A549 (cell line): ENCODE measurements around the gene PLD5.

Source experiments
- EP300 ChIP-seq, 2 experiments: fragments of >200 bp; sonication (Bioruptor Twin); formaldehyde crosslinking; IDR thresholded peaks; 2 replicates in 1 of 2; 3 replicates in 1 of 2; pipeline ENCODE4 v1.6.1; 2016 to 2017
- JUN ChIP-seq, 2 experiments: fragments of >200 bp; sonication (Bioruptor Twin); formaldehyde crosslinking; IDR thresholded peaks; 2 replicates in 1 of 2; 3 replicates in 1 of 2; pipeline ENCODE4 v1.6.1; 2016 to 2017
- MAFK ChIP-seq: fragments of 450-650 bp; IDR thresholded peaks from 2 replicates; pipeline ENCODE4 v1.6.1; 2014; ENCODE audit not compliant: partially characterized antibody
- NFE2L2 ChIP-seq: fragments of 150-350 bp; conservative IDR thresholded peaks from 2 replicates; pipeline ENCODE4 v1.6.1; 2014; ENCODE audit warnings: low read length
- POLR2A ChIP-seq: IDR thresholded peaks from 2 replicates; pipeline ENCODE4 v1.6.1; 2012; ENCODE audit warnings: mild to moderate bottlenecking, low read length
- RCOR1 ChIP-seq: fragments of 150-350 bp; IDR thresholded peaks from 2 replicates; pipeline ENCODE4 v1.6.1; 2014; ENCODE audit warnings: antibody characterized with exemption, low read length, low read depth
- RFX5 ChIP-seq: fragments of 450-650 bp; IDR thresholded peaks from 2 replicates; pipeline ENCODE4 v1.7.1; 2014; ENCODE audit warnings: antibody characterized with exemption, mild to moderate bottlenecking, moderate library complexity
- TF ChIP-seq, protein P1 (sequence below): fragments of >200 bp; sonication (Bioruptor Twin); formaldehyde crosslinking; IDR thresholded peaks from 3 replicates; pipeline ENCODE4 v1.5.1; 2016
- TF ChIP-seq, protein P2 (sequence below): fragments of 200-600 bp; sonication (generic); IDR thresholded peaks from 2 replicates; pipeline ENCODE4 v1.6.1; 2016; ENCODE audit warnings: antibody characterized with exemption, mild to moderate bottlenecking, moderate library complexity
- TF ChIP-seq, protein P3 (sequence below): IDR thresholded peaks from 2 replicates; pipeline ENCODE4 v1.6.1; 2012

GRCh38 chr1:242228991-242229390, 295.5 kb downstream of the PLD5 start:
- TF ChIP-seq EP300 (IDR thresholded peaks at IDR 0.05) (no peak), JUN (IDR thresholded peaks at IDR 0.05) (no peak), MAFK (no peak), RCOR1 (no peak), RFX5 (no peak), NFE2L2 (no peak), POLR2A (no peak)
- TF ChIP-seq, protein P1, sequence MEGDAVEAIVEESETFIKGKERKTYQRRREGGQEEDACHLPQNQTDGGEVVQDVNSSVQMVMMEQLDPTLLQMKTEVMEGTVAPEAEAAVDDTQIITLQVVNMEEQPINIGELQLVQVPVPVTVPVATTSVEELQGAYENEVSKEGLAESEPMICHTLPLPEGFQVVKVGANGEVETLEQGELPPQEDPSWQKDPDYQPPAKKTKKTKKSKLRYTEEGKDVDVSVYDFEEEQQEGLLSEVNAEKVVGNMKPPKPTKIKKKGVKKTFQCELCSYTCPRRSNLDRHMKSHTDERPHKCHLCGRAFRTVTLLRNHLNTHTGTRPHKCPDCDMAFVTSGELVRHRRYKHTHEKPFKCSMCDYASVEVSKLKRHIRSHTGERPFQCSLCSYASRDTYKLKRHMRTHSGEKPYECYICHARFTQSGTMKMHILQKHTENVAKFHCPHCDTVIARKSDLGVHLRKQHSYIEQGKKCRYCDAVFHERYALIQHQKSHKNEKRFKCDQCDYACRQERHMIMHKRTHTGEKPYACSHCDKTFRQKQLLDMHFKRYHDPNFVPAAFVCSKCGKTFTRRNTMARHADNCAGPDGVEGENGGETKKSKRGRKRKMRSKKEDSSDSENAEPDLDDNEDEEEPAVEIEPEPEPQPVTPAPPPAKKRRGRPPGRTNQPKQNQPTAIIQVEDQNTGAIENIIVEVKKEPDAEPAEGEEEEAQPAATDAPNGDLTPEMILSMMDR, result no peak
- TF ChIP-seq, protein P2, sequence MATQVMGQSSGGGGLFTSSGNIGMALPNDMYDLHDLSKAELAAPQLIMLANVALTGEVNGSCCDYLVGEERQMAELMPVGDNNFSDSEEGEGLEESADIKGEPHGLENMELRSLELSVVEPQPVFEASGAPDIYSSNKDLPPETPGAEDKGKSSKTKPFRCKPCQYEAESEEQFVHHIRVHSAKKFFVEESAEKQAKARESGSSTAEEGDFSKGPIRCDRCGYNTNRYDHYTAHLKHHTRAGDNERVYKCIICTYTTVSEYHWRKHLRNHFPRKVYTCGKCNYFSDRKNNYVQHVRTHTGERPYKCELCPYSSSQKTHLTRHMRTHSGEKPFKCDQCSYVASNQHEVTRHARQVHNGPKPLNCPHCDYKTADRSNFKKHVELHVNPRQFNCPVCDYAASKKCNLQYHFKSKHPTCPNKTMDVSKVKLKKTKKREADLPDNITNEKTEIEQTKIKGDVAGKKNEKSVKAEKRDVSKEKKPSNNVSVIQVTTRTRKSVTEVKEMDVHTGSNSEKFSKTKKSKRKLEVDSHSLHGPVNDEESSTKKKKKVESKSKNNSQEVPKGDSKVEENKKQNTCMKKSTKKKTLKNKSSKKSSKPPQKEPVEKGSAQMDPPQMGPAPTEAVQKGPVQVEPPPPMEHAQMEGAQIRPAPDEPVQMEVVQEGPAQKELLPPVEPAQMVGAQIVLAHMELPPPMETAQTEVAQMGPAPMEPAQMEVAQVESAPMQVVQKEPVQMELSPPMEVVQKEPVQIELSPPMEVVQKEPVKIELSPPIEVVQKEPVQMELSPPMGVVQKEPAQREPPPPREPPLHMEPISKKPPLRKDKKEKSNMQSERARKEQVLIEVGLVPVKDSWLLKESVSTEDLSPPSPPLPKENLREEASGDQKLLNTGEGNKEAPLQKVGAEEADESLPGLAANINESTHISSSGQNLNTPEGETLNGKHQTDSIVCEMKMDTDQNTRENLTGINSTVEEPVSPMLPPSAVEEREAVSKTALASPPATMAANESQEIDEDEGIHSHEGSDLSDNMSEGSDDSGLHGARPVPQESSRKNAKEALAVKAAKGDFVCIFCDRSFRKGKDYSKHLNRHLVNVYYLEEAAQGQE, result no peak
- TF ChIP-seq, protein P3, sequence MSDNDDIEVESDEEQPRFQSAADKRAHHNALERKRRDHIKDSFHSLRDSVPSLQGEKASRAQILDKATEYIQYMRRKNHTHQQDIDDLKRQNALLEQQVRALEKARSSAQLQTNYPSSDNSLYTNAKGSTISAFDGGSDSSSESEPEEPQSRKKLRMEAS, result no peak
